Spleen (tissue), 7 donors: ENCODE measurements around the gene RERE.

ENCODE experiments used
- CTCF ChIP-seq, 11 experiments: fragments of 200-600 bp in 7 of 11; fragments of 450-650 bp in 4 of 11; sonication (generic) in 4 of 11; IDR thresholded peaks in 8 of 11; conservative IDR thresholded peaks in 3 of 11; 1 replicate in 7 of 11; 2 replicates in 4 of 11; pipeline versions ENCODE4 v1.4.0 to v1.8.0; 2016 to 2021; ENCODE audit warnings: antibody characterized with exemption in 11 of 11, inconsistent platforms in 4 of 11, mild to moderate bottlenecking in 1 of 11
- POLR2A ChIP-seq, 3 donors: fragments of 450-650 bp; IDR thresholded peaks; one replicate each; pipeline ENCODE4 v1.5.1; 2017; ENCODE audit warnings: antibody characterized with exemption in 3 of 3, mild to moderate bottlenecking in 1 of 3
- POLR2AphosphoS5 ChIP-seq, 3 donors: sonication (generic); formaldehyde crosslinking; IDR thresholded peaks; one replicate each; pipeline ENCODE4 v1.5.1; 2017; ENCODE audit warnings: antibody characterized with exemption in 3 of 3
- donor health status: DM: no; HTN: no; CAD: no; lungs with moderate emphysema.
- donor health status: DM: no; HTN: no; CAD: no.
- donor health status: DM: no; HTN: no; CAD: no.

- TF ChIP-seq CTCF (IDR thresholded peaks at IDR 0.05 in 8 of 11, conservative IDR thresholded peaks at IDR 0.05 in 3 of 11) (no peak), POLR2A (IDR thresholded peaks at IDR 0.05) (no peak), POLR2AphosphoS5 (IDR thresholded peaks at IDR 0.05) (no peak)
Observed at GRCh38 chr1:8529901-8530300, 287.5 kb downstream of the RERE start.
